K562 (cell line): ENCODE data around the gene MYCBPAP. TPM values are rescaled to one million over a fixed set of nuclear protein-coding genes. Genes with fewer than 3 reads are reported as not detected.

Experiments used
- ATAC-seq: fragments of 200-7000 bp; cut with Tn5 transposase; 3 replicates; pipeline ENCODE4 v1.9.1; 2020; ENCODE audit warnings: moderate library complexity
- BruUV-seq: library from RNA; stranded (reverse); fragments of 400-500 nt; replicated peaks from 2 replicates; lab custom pipeline; 2021; lab: Mats Ljungman, UMichigan
- CTCF ChIA-PET: fragments of 300-600 bp; formaldehyde crosslinking; extraction: SDS; loops from one replicate; lab custom pipeline; 2021; ENCODE audit warnings: low intra/inter-chr PET ratio; lab: Yijun Ruan, JAX
- POLR2A ChIA-PET: fragments of 300-600, 350-650 bp; sonication (Branson Sonifier 250); formaldehyde crosslinking; extraction: SDS; loops from one replicate; lab custom pipeline; 2021; ENCODE audit warnings: antibody characterized with exemption, inconsistent platforms; lab: Yijun Ruan, JAX
- DNase-seq, 4 experiments: peaks; one replicate each; pipeline versions ENCODE4 v3.0.0 to v3.0.0-alpha.2; 2011 to 2018; ENCODE audit warnings: low spot score in 3 of 4, mixed read lengths in 3 of 4; ENCODE audit errors: extremely low read depth in 1 of 4
- FAIRE-seq: peaks from 2 replicates; lab custom pipeline; 2011; peaks lifted over from hg19 to GRCh38; lab: Jason Lieb, UNC
- H2AFZ ChIP-seq: 2 replicates; pipeline ENCODE4 v1.6.0; 2011; ENCODE audit warnings: low read depth, low read length, control low read depth, inconsistent platforms
- H3K27ac ChIP-seq: fragments of 200-600 bp; 3 replicates; pipeline ENCODE4 v1.8.0; 2011; ENCODE audit warnings: low read depth, mild to moderate bottlenecking, control low read depth, inconsistent platforms, low read length, moderate library complexity, mixed read lengths; ENCODE audit errors: extremely low read depth
- H3K27me3 ChIP-seq, 2 experiments: fragments of 300-600 bp in 1 of 2; 2 replicates in 1 of 2; 3 replicates in 1 of 2; pipeline versions ENCODE4 v1.6.0 to v1.8.0; 2011; ENCODE audit warnings: inconsistent platforms in 2 of 2, low read length in 2 of 2, mild to moderate bottlenecking in 1 of 2, mixed read lengths in 1 of 2, moderate library complexity in 1 of 2; ENCODE audit not compliant: control insufficient read depth in 2 of 2, insufficient read depth in 2 of 2
- H3K36me3 ChIP-seq: fragments of 300-600 bp; 3 replicates; pipeline ENCODE4 v1.8.0; 2011; ENCODE audit warnings: mild to moderate bottlenecking, low read length, inconsistent platforms; ENCODE audit not compliant: control insufficient read depth, insufficient read depth
- H3K4me1 ChIP-seq, 2 experiments: fragments of 200-600 bp in 1 of 2; replicated peaks in 1 of 2; 2 replicates in 1 of 2; 3 replicates in 1 of 2; pipeline versions ENCODE4 v1.5.1 to v1.8.0; 2011; ENCODE audit warnings: inconsistent platforms in 2 of 2, low read length in 2 of 2, mild to moderate bottlenecking in 1 of 2, mixed read lengths in 1 of 2, moderate library complexity in 1 of 2; ENCODE audit not compliant: control insufficient read depth in 2 of 2, insufficient read depth in 2 of 2
- H3K4me2 ChIP-seq: 2 replicates; pipeline ENCODE4 v1.6.1; 2011; ENCODE audit warnings: low read length, control low read depth, inconsistent platforms, mixed read lengths; ENCODE audit not compliant: insufficient read depth
- H3K4me3 ChIP-seq: fragments of 200-600 bp; sonication (generic), shearing (Covaris generic); 2 replicates; pipeline ENCODE4 v1.5.1; 2016; ENCODE audit warnings: control low read depth, inconsistent platforms
- H3K79me2 ChIP-seq: fragments of 200-600 bp; 3 replicates; pipeline ENCODE4 v1.8.0; 2011; ENCODE audit warnings: low read length, inconsistent platforms; ENCODE audit not compliant: control insufficient read depth, insufficient read depth
- H3K9ac ChIP-seq, 2 experiments: 2 replicates each; pipeline versions ENCODE4 v1.6.0 to v1.6.1; 2011; ENCODE audit warnings: low read depth in 2 of 2, low read length in 2 of 2, control low read depth in 1 of 2, inconsistent platforms in 1 of 2, mild to moderate bottlenecking in 1 of 2, mixed read lengths in 1 of 2; ENCODE audit not compliant: insufficient read depth in 1 of 2
- H3K9me1 ChIP-seq: one replicate; pipeline ENCODE4 v1.6.0; 2011; ENCODE audit warnings: inconsistent platforms, mild to moderate bottlenecking, low read length, moderate library complexity; ENCODE audit not compliant: control insufficient read depth, insufficient read depth
- H3K9me3 ChIP-seq: replicated peaks from 2 replicates; pipeline ENCODE4 v1.5.1; 2011; ENCODE audit warnings: low read depth, low read length, inconsistent platforms; ENCODE audit not compliant: control insufficient read depth, insufficient read depth
- H4K20me1 ChIP-seq: replicated peaks from 2 replicates; pipeline ENCODE4 v1.6.1; 2011; ENCODE audit warnings: low read length, inconsistent platforms, mixed read lengths; ENCODE audit not compliant: control insufficient read depth, insufficient read depth
- BACH1 ChIP-seq: fragments of 200-800 bp; sonication (Bioruptor generic); IDR thresholded peaks from 2 replicates; pipeline ENCODE4 v1.6.1; 2016; ENCODE audit warnings: missing genetic modification characterization, missing compliant biosample characterization
- CBFA2T2 ChIP-seq: fragments of 450-650 bp; conservative IDR thresholded peaks from 2 replicates; pipeline ENCODE4 v1.6.1; 2017; ENCODE audit warnings: mild to moderate bottlenecking
- DPF2 ChIP-seq: fragments of 450-650 bp; IDR thresholded peaks from 2 replicates; pipeline ENCODE4 v1.6.1; 2016
- ELF1 ChIP-seq: fragments of 200-800 bp; sonication (Bioruptor generic); IDR thresholded peaks from 2 replicates; pipeline ENCODE4 v1.6.1; 2016; ENCODE audit warnings: missing genetic modification characterization, missing compliant biosample characterization
- ESRRA ChIP-seq: fragments of 450-650 bp; IDR thresholded peaks from 2 replicates; pipeline ENCODE4 v1.6.1; 2014; ENCODE audit warnings: low read depth, mild to moderate bottlenecking, moderate library complexity, borderline replicate concordance
- HMGN3 ChIP-seq: IDR thresholded peaks from 2 replicates; pipeline ENCODE4 v1.6.1; 2011; ENCODE audit warnings: borderline replicate concordance, low read depth, mild to moderate bottlenecking, mixed read lengths, low read length; ENCODE audit not compliant: insufficient read length; ENCODE audit errors: extremely low read depth
- KDM5B ChIP-seq: fragments of 200-600 bp; sonication (generic); IDR thresholded peaks from 2 replicates; pipeline ENCODE4 v1.6.1; 2012; ENCODE audit warnings: low read depth, mild to moderate bottlenecking, moderate library complexity, low read length, control low read depth, inconsistent platforms; ENCODE audit not compliant: insufficient replicate concordance
- LCOR ChIP-seq: sonication (generic); formaldehyde crosslinking; IDR thresholded peaks from 2 replicates; pipeline ENCODE4 v1.8.0; 2022; ENCODE audit warnings: mild to moderate bottlenecking, missing genetic modification reagents
- RBM22 ChIP-seq: fragments of 200-400 bp; formaldehyde crosslinking; IDR thresholded peaks from 2 replicates; pipeline ENCODE4 v1.6.1; 2018; ENCODE audit warnings: low read length, low read depth; ENCODE audit not compliant: poor library complexity, severe bottlenecking
- RFX1 ChIP-seq: fragments of 450-650 bp; IDR thresholded peaks from 2 replicates; pipeline ENCODE4 v1.6.1; 2016; ENCODE audit warnings: mild to moderate bottlenecking, moderate library complexity
- TCFL5 ChIP-seq: fragments of 250-450 bp; sonication (Bioruptor Pico); conservative IDR thresholded peaks from 2 replicates; pipeline ENCODE4 v1.6.1; 2021; ENCODE audit warnings: mild to moderate bottlenecking, moderate library complexity, matching md5 sums
- TEAD1 ChIP-seq, 2 experiments: fragments of 450-650 bp in 1 of 2; sonication (generic) in 1 of 2; formaldehyde crosslinking; IDR thresholded peaks; 2 replicates each; pipeline versions ENCODE4 v1.4.0 to v1.8.0; 2020 to 2022; ENCODE audit warnings: mild to moderate bottlenecking in 2 of 2, missing genetic modification reagents in 1 of 2
- ZC3H8 ChIP-seq: fragments of 450-650 bp; IDR thresholded peaks from 2 replicates; pipeline ENCODE4 v1.6.1; 2017
- ZNF445 ChIP-seq: fragments of 250-450 bp; sonication (Bioruptor Pico); IDR thresholded peaks from 2 replicates; pipeline ENCODE4 v1.4.0; 2020; ENCODE audit warnings: low read depth, mild to moderate bottlenecking, moderate library complexity
- WGBS: fragments of 100-300 bp; shearing (Covaris generic); methylation state at CpG from one replicate; pipeline ENCODE4 v1.1.6; 2016; ENCODE audit warnings: low coverage, mixed read lengths; ENCODE audit not compliant: insufficient coverage; ENCODE audit errors: missing lambda C conversion rate; 5-methylcytosine and 5-hydroxymethylcytosine counted together
- in situ Hi-C: fragments of 300-500 bp; cut with MboI; formaldehyde crosslinking; loops from 4 replicates; pipeline ENCODE4 v1.15.0; 2018; ENCODE audit warnings: inconsistent platforms, mixed read lengths
- intact Hi-C: fragments of 100-400 bp; cut with micrococcal nuclease; formaldehyde crosslinking; loops from 2 replicates; pipeline ENCODE4 v1.14.2; 2022
- polyA plus RNA-seq, 8 experiments: library from polyadenylated mRNA; depleted of rRNA in 4 of 8; stranded (reverse) in 5 of 8; unstranded in 3 of 8; fragments of >200 nt; fragmentation: Nextera tagmentation in 2 of 8; fragmentation: Illumina TruSeq in 1 of 8; extraction: Ambion mirVana in 2 of 8; extraction: Trizol in 1 of 8; gene quantifications; 2 replicates each; pipeline versions ENCODE4 v1.2.1 to v1.2.3, GENCODE V29; 2011 to 2014; ENCODE audit warnings: inconsistent platforms in 1 of 8, missing spikeins in 1 of 8
- total RNA-seq, 7 experiments: library from RNA; depleted of rRNA in 6 of 7; stranded (reverse); fragments of >200 nt in 6 of 7; fragmentation: Illumina TruSeq in 2 of 7; extraction: Trizol in 2 of 7; gene quantifications; 2 replicates each; pipeline versions ENCODE4 v1.2.1 to v1.2.3, GENCODE V29; 2011 to 2021; ENCODE audit warnings: low replicate concordance in 1 of 7

The MYCBPAP gene
- total and polyA plus RNA-seq, 9 of the 15 experiments (the other 6 are each of a cell fraction or from before 2014, with no cell fraction given): not detected

DNA sequence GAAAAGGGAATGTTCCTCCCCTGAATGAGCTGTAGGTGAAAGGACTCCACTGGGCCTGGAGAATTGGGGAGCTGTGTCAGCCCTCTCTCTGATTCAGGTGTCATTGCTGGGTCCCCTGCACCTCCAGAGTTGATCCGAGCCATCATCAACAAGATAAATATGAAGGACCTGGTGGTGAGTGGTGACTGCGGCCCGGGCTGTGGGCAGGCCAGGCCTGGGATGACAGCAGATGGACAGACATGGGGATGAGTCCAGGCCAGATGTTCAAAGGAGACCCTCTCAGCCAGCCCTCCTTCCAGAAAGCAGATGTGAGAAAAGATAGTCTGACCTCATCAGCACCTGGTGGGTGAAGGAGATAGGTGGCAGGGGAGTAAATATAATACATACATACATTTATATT lies 44.1 kb upstream of the MYCBPAP start:
- Histone ChIP-seq H3K79me2 (no peaks in the 10 kb centered on the region), H4K20me1 (peaks cover 20% of the 10 kb centered on the region), H3K36me3 (no peaks in the 10 kb centered on the region), H3K4me2 (no peak overlapping the region)
- POLR2A ChIA-PET: interaction anchor here (0.6 kb wide), 1 partner anchor 15 kb away, joined by 4 read pairs; no protein-coding TSS in a partner anchor
- no CpG with 5 or more reads among the region's 3 CpGs for WGBS
- CTCF ChIA-PET: no interaction called here
- in situ Hi-C loops: no loop called here
- TF ChIP-seq HMGN3: no peak
- no peak for TF ChIP-seq ZNF445 (CRISPR knock-in tag)
- TF ChIP-seq TCFL5 (CRISPR knock-in tag): no peak
- no peak for TF ChIP-seq BACH1
- TF ChIP-seq ZC3H8: no peak
- TF ChIP-seq DPF2: no peak
- no peak for TF ChIP-seq RBM22
- TF ChIP-seq TEAD1 (CRISPR knock-in tag; IDR thresholded peaks at IDR 0.05): no peak
- no peak for TF ChIP-seq ESRRA
- TF ChIP-seq CBFA2T2: no peak
- no peak for TF ChIP-seq LCOR (CRISPR knock-in tag)
- TF ChIP-seq ELF1 (tag): no peak
- TF ChIP-seq RFX1: no peak
- TF ChIP-seq KDM5B: no peak
- TF ChIP-seq, all 486 proteins: peak for 0
- intact Hi-C loops: no loop called here
- FAIRE-seq: no peak
- ATAC-seq: no peak
- H3K9ac ChIP-seq: no peak overlapping the region
- no peak overlapping the region for H3K4me3 ChIP-seq
- no TSS peak for BruUV-seq
- H2AFZ ChIP-seq: no peak overlapping the region
- no peaks in the 10 kb centered on the region for H3K9me3 ChIP-seq
- no peak overlapping the region for H3K27ac ChIP-seq
- H3K27me3 ChIP-seq: peaks cover 10 to 74% of the 10 kb centered on the region in 2 experiments; a peak in 4 of 5 replicates
- H3K4me1 ChIP-seq: peaks cover 0 to 15% of the 10 kb centered on the region in 2 experiments; a peak in 2 of 5 replicates
- peak in 2 of 4 experiments; percentile 44 to 49 for DNase-seq
- no peaks in the 10 kb centered on the region for H3K9me1 ChIP-seq
